Peyer's patch (tissue), 4 donors: Measurements from ENCODE around the gene CLPTM1L. TPM values are rescaled to one million over a fixed set of nuclear protein-coding genes. Genes with fewer than 3 reads are reported as not detected.

ENCODE experiments used
- DNase-seq, 3 donors: peaks; one replicate each; pipeline ENCODE4 v3.0.0-alpha.2; 2017 to 2019
- H3K27ac ChIP-seq, 4 donors: fragments of 200-600 bp; sonication (generic); one replicate each; pipeline ENCODE4 v1.5.1; 2016 to 2019
- H3K27me3 ChIP-seq, 2 donors: fragments of 200-600 bp; sonication (generic); one replicate each; pipeline ENCODE4 v1.5.1; 2019
- H3K36me3 ChIP-seq, 3 donors: fragments of 200-600 bp; sonication (generic); one replicate each; pipeline ENCODE4 v1.5.1; 2016 to 2019
- H3K4me1 ChIP-seq, 4 donors: fragments of 200-600 bp; sonication (generic); one replicate each; pipeline ENCODE4 v1.5.1; 2016 to 2019
- H3K4me3 ChIP-seq, 4 donors: fragments of 200-600 bp; sonication (generic); 1 replicate in 3 of 4; 2 replicates in 1 of 4; pipeline ENCODE4 v1.5.1; 2016 to 2019; ENCODE audit warnings: mild to moderate bottlenecking in 1 of 4
- H3K9me3 ChIP-seq, 4 donors: fragments of 200-600 bp; sonication (generic); one replicate each; pipeline ENCODE4 v1.5.1; 2016 to 2019; ENCODE audit warnings: mild to moderate bottlenecking in 1 of 4
- POLR2A ChIP-seq, 2 donors: fragments of 450-650 bp; IDR thresholded peaks; one replicate each; pipeline ENCODE4 v1.5.1; 2017; ENCODE audit warnings: antibody characterized with exemption in 2 of 2, mild to moderate bottlenecking in 2 of 2, moderate library complexity in 2 of 2
- small RNA-seq, 2 donors: library from RNA; depleted of rRNA; stranded (forward); fragments of <200 nt; gene quantifications; one replicate each; pipeline ENCODE3, GENCODE V24; 2016
- total RNA-seq, 4 donors: library from RNA; depleted of rRNA; stranded (reverse); fragments of >200 nt; gene quantifications; one replicate each; pipeline ENCODE4 v1.1.0, GENCODE V29; 2016
- TF ChIP-seq, protein P1 (sequence below), 6 experiments: fragments of 450-650 bp in 4 of 6; fragments of 200-600 bp in 2 of 6; sonication (generic) in 1 of 6; IDR thresholded peaks; one replicate each; pipeline ENCODE4 v1.5.1; 2017 to 2019; ENCODE audit warnings: antibody characterized with exemption in 6 of 6, mild to moderate bottlenecking in 3 of 6, moderate library complexity in 1 of 6

CLPTM1L gene
- total RNA-seq, 4 donors from 2014 or later: 115 to 209 (median 143) TPM

- no peak overlapping the region for H3K4me3 ChIP-seq
- TF ChIP-seq POLR2A (IDR thresholded peaks at IDR 0.05): no peak
- TF ChIP-seq, protein P1, sequence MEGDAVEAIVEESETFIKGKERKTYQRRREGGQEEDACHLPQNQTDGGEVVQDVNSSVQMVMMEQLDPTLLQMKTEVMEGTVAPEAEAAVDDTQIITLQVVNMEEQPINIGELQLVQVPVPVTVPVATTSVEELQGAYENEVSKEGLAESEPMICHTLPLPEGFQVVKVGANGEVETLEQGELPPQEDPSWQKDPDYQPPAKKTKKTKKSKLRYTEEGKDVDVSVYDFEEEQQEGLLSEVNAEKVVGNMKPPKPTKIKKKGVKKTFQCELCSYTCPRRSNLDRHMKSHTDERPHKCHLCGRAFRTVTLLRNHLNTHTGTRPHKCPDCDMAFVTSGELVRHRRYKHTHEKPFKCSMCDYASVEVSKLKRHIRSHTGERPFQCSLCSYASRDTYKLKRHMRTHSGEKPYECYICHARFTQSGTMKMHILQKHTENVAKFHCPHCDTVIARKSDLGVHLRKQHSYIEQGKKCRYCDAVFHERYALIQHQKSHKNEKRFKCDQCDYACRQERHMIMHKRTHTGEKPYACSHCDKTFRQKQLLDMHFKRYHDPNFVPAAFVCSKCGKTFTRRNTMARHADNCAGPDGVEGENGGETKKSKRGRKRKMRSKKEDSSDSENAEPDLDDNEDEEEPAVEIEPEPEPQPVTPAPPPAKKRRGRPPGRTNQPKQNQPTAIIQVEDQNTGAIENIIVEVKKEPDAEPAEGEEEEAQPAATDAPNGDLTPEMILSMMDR (IDR thresholded peaks at IDR 0.05): no peak
- no peak for DNase-seq
- no peaks in the 10 kb centered on the region for H3K27me3 ChIP-seq
- no peaks in the 10 kb centered on the region for H3K36me3 ChIP-seq
- no peaks in the 10 kb centered on the region for H3K9me3 ChIP-seq
- no peak overlapping the region for H3K27ac ChIP-seq
- H3K4me1 ChIP-seq: no peaks in the 10 kb centered on the region
These were observed 73.7 kb downstream of the CLPTM1L start for GRCh38 chr5:1270933-1271914.

DNA sequence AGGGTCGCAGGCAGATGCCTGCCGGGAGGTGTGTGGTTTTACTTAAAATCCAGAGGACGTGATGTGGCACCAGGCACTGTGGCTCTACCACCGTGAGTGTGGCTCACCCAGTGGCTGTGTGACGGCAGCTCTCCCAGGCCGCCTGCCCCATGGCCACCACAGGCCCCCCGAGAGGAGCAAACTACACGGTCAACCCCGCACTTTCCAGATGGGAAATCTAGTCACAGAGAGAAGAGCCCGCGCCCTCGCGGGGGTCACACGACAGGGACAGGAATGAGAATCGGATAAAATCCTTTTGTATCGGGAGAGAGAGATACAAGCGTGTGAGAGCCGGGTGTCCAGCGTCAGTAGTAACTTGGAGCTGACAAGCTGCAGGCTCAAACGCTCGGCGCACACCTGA is 74.5 kb downstream of the CLPTM1L start:
- TF ChIP-seq, protein P1 (IDR thresholded peaks at IDR 0.05): no peak
- TF ChIP-seq POLR2A (IDR thresholded peaks at IDR 0.05): no peak
- H3K27me3 ChIP-seq: no peaks in the 10 kb centered on the region

GRCh38 chr5:1268666-1269065 is 76.2 kb downstream of the CLPTM1L start:
- Histone ChIP-seq H3K9me3 (no peaks in the 10 kb centered on the region), H3K36me3 (no peaks in the 10 kb centered on the region), H3K27ac (no peak overlapping the region), H3K4me1 (no peaks in the 10 kb centered on the region), H3K4me3 (no peak overlapping the region), H3K27me3 (no peaks in the 10 kb centered on the region)
- DNase-seq: no peak
- no peak for TF ChIP-seq POLR2A (IDR thresholded peaks at IDR 0.05)
- TF ChIP-seq, protein P1 (IDR thresholded peaks at IDR 0.05): no peak

More for the DNA sequence above, 74.5 kb downstream of the CLPTM1L start:
- no peak overlapping the region for H3K27ac ChIP-seq
- DNase-seq: no peak
- H3K9me3 ChIP-seq: no peaks in the 10 kb centered on the region
- H3K4me3 ChIP-seq: no peak overlapping the region
- H3K4me1 ChIP-seq: no peaks in the 10 kb centered on the region
- no peaks in the 10 kb centered on the region for H3K36me3 ChIP-seq

- no peak for DNase-seq
- no peak for TF ChIP-seq POLR2A (IDR thresholded peaks at IDR 0.05)
- TF ChIP-seq, protein P1 (IDR thresholded peaks at IDR 0.05): no peak
- H3K4me3 ChIP-seq: no peak overlapping the region
- H3K4me1 ChIP-seq: no peaks in the 10 kb centered on the region
- H3K27me3 ChIP-seq: no peaks in the 10 kb centered on the region
- no peaks in the 10 kb centered on the region for H3K36me3 ChIP-seq
- no peaks in the 10 kb centered on the region for H3K9me3 ChIP-seq
- H3K27ac ChIP-seq: no peak overlapping the region
These were observed 76.8 kb downstream of the CLPTM1L start for GRCh38 chr5:1268056-1268455.

Small RNAs within 50 kb of the gene (small RNA-seq; reads per million reads assigned to genes)
- 0 reads per million in 2 donors for gene MIR4457

Other genes with a start within 250 kb of the CLPTM1L start
- 100 to 1,000 TPM in 3 of 4 donors, 10 to 100 TPM in 1; 87.2 to 182 (median 116) TPM for gene SLC12A7, start 233.0 kb downstream of the CLPTM1L start, total RNA-seq
- gene SLC6A19, start 143.5 kb downstream of the CLPTM1L start, total RNA-seq: 100 to 1,000 TPM in 3 of 4 donors, 1 to 10 TPM in 1; 9.9 to 934 (median 516) TPM
- under 1 TPM in 2 of 4 donors, not detected in 2; 0.53 to 0.95 TPM for gene SLC6A18, start 119.7 kb downstream of the CLPTM1L start, total RNA-seq
- 1 to 10 TPM in 3 of 4 donors, under 1 TPM in 1; 0.70 to 6.6 (median 1.6) TPM for gene TERT, start 50.0 kb downstream of the CLPTM1L start, total RNA-seq
- under 1 TPM in 2 of 4 donors, not detected in 2; 0.40 to 0.70 TPM for gene SLC6A3, start 100.3 kb upstream of the CLPTM1L start, total RNA-seq
- gene LPCAT1, start 178.9 kb upstream of the CLPTM1L start, total RNA-seq: 10 to 100 TPM in 3 of 4 donors, 1 to 10 TPM in 1; 8.8 to 59.4 (median 28.5) TPM